AG04449 (cell line): Measurements from ENCODE around the gene LILRB5.

Experiments used
- CTCF ChIA-PET: fragments of 350-600 bp; formaldehyde crosslinking; extraction: SDS; loops from one replicate; lab custom pipeline; 2021; ENCODE audit warnings: antibody characterized with exemption; lab: Yijun Ruan, JAX
- POLR2A ChIA-PET: fragments of 400-600, 350-600 bp; formaldehyde crosslinking; extraction: SDS; loops from one replicate; lab custom pipeline; 2020; ENCODE audit warnings: antibody characterized with exemption, inconsistent platforms; lab: Yijun Ruan, JAX
- DNase-seq: peaks from one replicate; pipeline ENCODE4 v3.0.0-alpha.2; 2010; ENCODE audit warnings: low read depth, low spot score
- H3K4me3 ChIP-seq: 2 replicates; pipeline ENCODE4 v1.5.1; 2011; ENCODE audit warnings: low read depth, mild to moderate bottlenecking, control low read depth, low read length
- CTCF ChIP-seq: IDR thresholded peaks from one replicate; pipeline ENCODE4 v1.5.1; 2011; ENCODE audit warnings: mild to moderate bottlenecking, moderate library complexity, low read length, control low read depth, inconsistent platforms; ENCODE audit not compliant: insufficient read depth; ENCODE audit errors: missing control alignments

LILRB5 gene

GRCh38 chr19:54262066-54262465, 5.0 kb upstream of the LILRB5 start:
- no peak overlapping the region for H3K4me3 ChIP-seq
- CTCF ChIA-PET, result interaction anchor here (1.3 kb wide), 1 partner anchor 31 kb away, joined by 4 read pairs; no protein-coding TSS in a partner anchor
- DNase-seq, result no peak
- TF ChIP-seq CTCF, result no peak
- POLR2A ChIA-PET, result no interaction called here

GRCh38 chr19:54256250-54257115, 590 bp downstream of the LILRB5 start:
- TF ChIP-seq CTCF, result no peak
- POLR2A ChIA-PET, result no interaction called here
- no peak for DNase-seq
- no peak overlapping the region for H3K4me3 ChIP-seq
- CTCF ChIA-PET, result interaction anchor here (2.8 kb wide), 1 partner anchor 10 kb away, joined by 16 read pairs; no protein-coding TSS in a partner anchor

GRCh38 chr19:54255105-54255775, 1.8 kb downstream of the LILRB5 start:
- POLR2A ChIA-PET, result no interaction called here

GRCh38 chr19:54254195-54254906, 2.7 kb downstream of the LILRB5 start:
- no peak overlapping the region for H3K4me3 ChIP-seq
- no peak for TF ChIP-seq CTCF
- POLR2A ChIA-PET, result no interaction called here
- no peak for DNase-seq
- CTCF ChIA-PET, result interaction anchor here (0.6 to 1.0 kb wide), 2 partner anchors 12 to 414 kb away, joined by 4 read pairs; no protein-coding TSS in a partner anchor

More at GRCh38 chr19:54255105-54255775, 1.8 kb downstream of the LILRB5 start:
- no peak overlapping the region for H3K4me3 ChIP-seq
- CTCF ChIA-PET, result interaction anchor here (2.8 kb wide), 1 partner anchor 11 kb away, joined by 16 read pairs; no protein-coding TSS in a partner anchor
- no peak for DNase-seq
- no peak for TF ChIP-seq CTCF

- ChIA-PET CTCF (interaction anchor here (0.6 to 1.0 kb wide), 2 partner anchors 13 to 413 kb away, joined by 4 read pairs; no protein-coding TSS in a partner anchor), POLR2A (no interaction called here)
- DNase-seq, result no peak
- no peak for TF ChIP-seq CTCF
- H3K4me3 ChIP-seq, result no peak overlapping the region
Measured at GRCh38 chr19:54253331-54254194, 3.5 kb downstream of the LILRB5 start.
